ENCODE data around the gene STK32A. TPM values are rescaled to one million over a fixed set of nuclear protein-coding genes. Genes with fewer than 3 reads are reported as not detected.

STK32A gene
- polyA plus RNA-seq, 12 donors: 0.16 to 1.1 (median 0.44) TPM; not detected in 2

GRCh38 chr5:147388184-147389108 lies 153.6 kb downstream of the STK32A start:
- DNase-seq: no peak

- DNase-seq: no peak
Measured at GRCh38 chr5:147390654-147391225, 155.9 kb downstream of the STK32A start.

- no peak for DNase-seq
Measured at GRCh38 chr5:147391781-147392180, 157.0 kb downstream of the STK32A start.

GRCh38 chr5:147393874-147394672 lies 159.2 kb downstream of the STK32A start:
- DNase-seq: no peak

GRCh38 chr5:147396070-147396823 lies 161.4 kb downstream of the STK32A start:
- DNase-seq: no peak

- no peak for DNase-seq
Measured at GRCh38 chr5:147397616-147398015, 162.8 kb downstream of the STK32A start.

GRCh38 chr5:147398860-147399259 lies 164.0 kb downstream of the STK32A start:
- no peak for DNase-seq

- no peak for DNase-seq
Measured at GRCh38 chr5:147400126-147400809, 165.4 kb downstream of the STK32A start.

- no peak for DNase-seq
Measured at GRCh38 chr5:147400881-147401280, 166.1 kb downstream of the STK32A start.

GRCh38 chr5:147403651-147404640 lies 169.1 kb downstream of the STK32A start:
- DNase-seq: peak; percentile 35

- DNase-seq: no peak
Measured at GRCh38 chr5:147404706-147405105, 169.9 kb downstream of the STK32A start.

GRCh38 chr5:147406636-147407035 lies 171.8 kb downstream of the STK32A start:
- no peak for DNase-seq

- DNase-seq: no peak
Measured at GRCh38 chr5:147407094-147407681, 172.4 kb downstream of the STK32A start.

- DNase-seq: no peak
Measured at GRCh38 chr5:147408980-147409379, 174.2 kb downstream of the STK32A start.

- DNase-seq: peak; percentile 74
Measured at GRCh38 chr5:147410496-147411358, 175.9 kb downstream of the STK32A start.

- no peak for DNase-seq
Measured at GRCh38 chr5:147411359-147412319, 176.8 kb downstream of the STK32A start.

GRCh38 chr5:147412561-147412960 lies 177.7 kb downstream of the STK32A start:
- DNase-seq: no peak
